ENCODE measurements around the gene SLC45A1.

DNA sequence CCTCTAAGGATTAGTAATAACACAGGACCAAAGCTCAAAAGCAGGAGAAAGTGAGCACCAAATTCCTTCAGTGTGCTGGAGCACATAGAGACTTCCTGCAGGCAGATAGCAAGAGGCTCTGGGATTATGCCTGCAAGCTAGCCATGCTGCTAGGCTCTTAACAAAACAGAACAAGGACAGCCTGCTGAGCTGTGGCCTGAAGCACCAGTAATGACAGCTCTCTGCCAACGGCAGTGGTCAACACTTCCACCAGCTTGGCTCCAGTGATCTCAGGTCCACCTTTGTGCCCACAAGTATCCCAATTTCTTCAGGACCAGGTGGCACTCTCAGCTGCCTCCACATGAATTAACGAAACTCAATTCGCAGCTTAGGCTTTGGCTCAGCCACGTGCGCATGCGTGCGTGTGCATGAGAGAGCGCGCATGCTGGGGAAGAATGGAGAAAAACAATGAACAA lies 64.2 kb downstream of the SLC45A1 start:
- TF ChIP-seq, protein P1, sequence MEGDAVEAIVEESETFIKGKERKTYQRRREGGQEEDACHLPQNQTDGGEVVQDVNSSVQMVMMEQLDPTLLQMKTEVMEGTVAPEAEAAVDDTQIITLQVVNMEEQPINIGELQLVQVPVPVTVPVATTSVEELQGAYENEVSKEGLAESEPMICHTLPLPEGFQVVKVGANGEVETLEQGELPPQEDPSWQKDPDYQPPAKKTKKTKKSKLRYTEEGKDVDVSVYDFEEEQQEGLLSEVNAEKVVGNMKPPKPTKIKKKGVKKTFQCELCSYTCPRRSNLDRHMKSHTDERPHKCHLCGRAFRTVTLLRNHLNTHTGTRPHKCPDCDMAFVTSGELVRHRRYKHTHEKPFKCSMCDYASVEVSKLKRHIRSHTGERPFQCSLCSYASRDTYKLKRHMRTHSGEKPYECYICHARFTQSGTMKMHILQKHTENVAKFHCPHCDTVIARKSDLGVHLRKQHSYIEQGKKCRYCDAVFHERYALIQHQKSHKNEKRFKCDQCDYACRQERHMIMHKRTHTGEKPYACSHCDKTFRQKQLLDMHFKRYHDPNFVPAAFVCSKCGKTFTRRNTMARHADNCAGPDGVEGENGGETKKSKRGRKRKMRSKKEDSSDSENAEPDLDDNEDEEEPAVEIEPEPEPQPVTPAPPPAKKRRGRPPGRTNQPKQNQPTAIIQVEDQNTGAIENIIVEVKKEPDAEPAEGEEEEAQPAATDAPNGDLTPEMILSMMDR (IDR thresholded peaks at IDR 0.05) = no peak
- TF ChIP-seq POLR2A (IDR thresholded peaks at IDR 0.05) (no peak), EP300 (IDR thresholded peaks at IDR 0.05) (no peak)
